IPS-NIHi7 (cell line): ENCODE measurements around the gene ZSCAN5A.
"Not testable (repeated sequence)": the region's sequence is repeated elsewhere in the genome, so short reads cannot be mapped to it uniquely, and the experiment has no call there.

Source experiments
- DNase-seq: peaks from one replicate; pipeline ENCODE4 v3.0.0; 2012; ENCODE audit warnings: mixed read lengths; ENCODE audit errors: extremely low spot score

Gene ZSCAN5A

GRCh38 chr19:56314018-56314380 is 640 bp downstream of the ZSCAN5A start:
- DNase-seq: peak; percentile 37

GRCh38 chr19:56312787-56313657 is 1.6 kb downstream of the ZSCAN5A start:
- no peak for DNase-seq

GRCh38 chr19:56312342-56312741 is 2.3 kb downstream of the ZSCAN5A start:
- no peak for DNase-seq

- no peak for DNase-seq
These were observed 4.2 kb downstream of the ZSCAN5A start for GRCh38 chr19:56310462-56310861.

GRCh38 chr19:56309511-56310185 is 5.0 kb downstream of the ZSCAN5A start:
- peak; percentile 89 for DNase-seq

GRCh38 chr19:56308792-56309191 is 5.8 kb downstream of the ZSCAN5A start:
- no peak for DNase-seq

GRCh38 chr19:56307062-56307461 is 7.6 kb downstream of the ZSCAN5A start:
- not testable (repeated sequence) for DNase-seq

- no peak for DNase-seq
These were observed 8.6 kb downstream of the ZSCAN5A start for GRCh38 chr19:56306016-56306415.

GRCh38 chr19:56304243-56304642 is 10.4 kb downstream of the ZSCAN5A start:
- DNase-seq: no peak

GRCh38 chr19:56301886-56302620 is 12.6 kb downstream of the ZSCAN5A start:
- no peak for DNase-seq

GRCh38 chr19:56301155-56301554 is 13.5 kb downstream of the ZSCAN5A start:
- no peak for DNase-seq

GRCh38 chr19:56299688-56300087 is 15.0 kb downstream of the ZSCAN5A start:
- no peak for DNase-seq

- no peak for DNase-seq
These were observed 17.6 kb downstream of the ZSCAN5A start for GRCh38 chr19:56297010-56297409.

GRCh38 chr19:56295531-56296455 is 18.8 kb downstream of the ZSCAN5A start:
- DNase-seq: no peak

GRCh38 chr19:56294549-56294948 is 20.1 kb downstream of the ZSCAN5A start:
- no peak for DNase-seq

GRCh38 chr19:56291867-56292266 is 22.8 kb downstream of the ZSCAN5A start:
- no peak for DNase-seq

GRCh38 chr19:56290104-56290503 is 24.5 kb downstream of the ZSCAN5A start:
- DNase-seq: no peak

GRCh38 chr19:56284746-56285145 is 29.9 kb downstream of the ZSCAN5A start:
- DNase-seq: no peak

GRCh38 chr19:56282809-56283208 is 31.8 kb downstream of the ZSCAN5A start:
- DNase-seq: no peak

GRCh38 chr19:56273563-56274117 is 41.0 kb downstream of the ZSCAN5A start:
- no peak for DNase-seq

- DNase-seq: no peak
These were observed 42.4 kb downstream of the ZSCAN5A start, which contains the start of gene EDDM13 for GRCh38 chr19:56272161-56272798. Gene EDDM13 (plus strand): TSS chr19:56272748. CDS start chr19:56272835, 87 bp downstream.
